Stimulated activated naive CD4-positive, alpha-beta T cell treated with Interleukin-2 at 50 U/mL for 16 hours (primary cell): ENCODE results near the gene SLC35F1.

ENCODE experiments used
- DNase-seq: peaks from one replicate; lab custom pipeline; 2025; lab: John Stamatoyannopoulos, UW

Gene SLC35F1

DNA sequence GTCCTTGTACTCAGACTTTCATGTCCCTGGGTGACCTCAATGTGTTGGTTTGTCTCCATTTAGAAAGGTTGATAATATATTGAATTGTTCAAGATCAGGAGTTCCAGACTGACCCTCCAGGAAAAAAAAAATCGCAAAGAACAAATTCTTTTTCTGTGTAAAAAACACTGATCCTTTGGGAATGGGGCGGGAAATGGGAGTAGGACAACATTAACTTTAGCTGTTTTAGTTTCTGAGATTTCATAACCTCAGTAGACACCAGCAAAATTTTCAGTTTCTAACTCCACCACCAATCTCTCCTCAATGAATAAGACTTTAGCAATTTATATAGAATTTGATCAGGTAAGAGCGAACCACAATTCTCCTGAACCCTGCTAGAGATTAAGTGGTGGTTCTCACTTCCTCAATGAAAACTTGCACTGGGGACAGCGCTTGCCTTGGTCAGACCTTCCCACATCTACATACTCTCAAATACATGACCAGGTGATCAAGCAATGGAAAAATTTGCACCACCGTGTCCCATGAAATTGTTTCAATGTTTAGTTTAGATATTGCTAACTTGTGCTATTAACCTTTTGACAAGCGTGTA is 409.8 kb downstream of the SLC35F1 start:
- DNase-seq = no peak

DNA sequence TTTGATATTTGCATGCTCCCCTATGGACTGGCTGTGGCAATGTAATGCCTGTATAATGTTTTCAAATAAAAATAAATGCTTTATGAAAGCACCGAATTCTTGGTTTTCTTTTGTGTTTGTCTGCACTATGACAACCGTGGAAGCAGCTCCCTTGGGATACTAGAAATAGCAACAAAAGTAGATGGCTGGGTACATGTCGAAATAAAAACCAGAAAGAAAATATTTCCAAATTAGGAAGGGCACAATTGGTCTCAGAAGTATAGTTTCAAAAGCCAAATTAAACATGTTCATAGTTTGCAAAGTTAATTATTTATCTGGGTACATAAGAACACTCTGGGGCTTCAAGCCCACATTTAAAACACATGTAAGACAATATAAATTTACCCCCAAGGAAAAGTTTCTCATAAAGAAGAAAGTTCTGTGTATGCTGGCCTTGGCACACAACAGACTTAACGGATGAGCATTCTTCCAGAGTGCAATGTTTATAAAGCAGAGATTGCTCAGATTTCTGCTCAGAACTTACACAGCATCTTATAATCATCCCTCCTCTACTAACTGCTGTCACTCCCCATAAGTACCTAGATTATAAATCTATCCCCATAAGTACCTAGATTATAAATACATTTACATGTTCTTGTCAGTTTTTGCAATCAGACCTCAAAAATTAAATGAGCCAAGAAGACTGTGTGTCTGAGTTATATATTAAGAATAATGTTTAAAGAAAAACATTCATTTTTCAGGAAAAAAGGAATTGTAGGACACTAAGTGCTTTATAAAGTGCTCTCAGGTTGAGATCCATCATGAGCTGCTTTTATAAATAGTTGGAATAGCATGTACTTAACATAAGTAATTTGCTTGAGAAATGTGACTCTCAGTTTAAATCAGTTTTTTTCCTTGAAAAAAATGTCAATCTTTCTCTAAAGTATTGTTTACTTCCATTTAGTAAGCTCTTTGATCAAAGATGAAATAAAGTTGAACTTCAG is 410.8 kb downstream of the SLC35F1 start:
- DNase-seq = no peak

DNA sequence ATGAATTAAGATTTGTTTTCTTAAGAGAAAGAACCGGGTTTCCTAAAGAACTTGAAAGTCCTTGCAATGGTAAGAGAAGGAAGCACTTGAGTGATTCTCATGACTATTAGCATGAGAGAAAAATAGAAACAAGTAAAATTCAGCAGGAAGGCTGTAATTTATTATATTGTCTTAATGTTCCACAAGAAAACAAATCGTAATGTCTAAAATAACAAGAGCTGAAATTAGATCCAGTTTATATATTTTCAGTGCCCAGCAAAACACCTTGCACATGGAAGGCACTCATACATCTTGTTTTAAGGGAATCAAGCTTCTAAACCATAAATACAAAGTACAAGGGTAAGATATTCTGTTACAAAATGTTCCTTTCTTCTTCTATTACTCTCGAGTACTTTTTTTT is 411.6 kb downstream of the SLC35F1 start:
- no peak for DNase-seq

DNA sequence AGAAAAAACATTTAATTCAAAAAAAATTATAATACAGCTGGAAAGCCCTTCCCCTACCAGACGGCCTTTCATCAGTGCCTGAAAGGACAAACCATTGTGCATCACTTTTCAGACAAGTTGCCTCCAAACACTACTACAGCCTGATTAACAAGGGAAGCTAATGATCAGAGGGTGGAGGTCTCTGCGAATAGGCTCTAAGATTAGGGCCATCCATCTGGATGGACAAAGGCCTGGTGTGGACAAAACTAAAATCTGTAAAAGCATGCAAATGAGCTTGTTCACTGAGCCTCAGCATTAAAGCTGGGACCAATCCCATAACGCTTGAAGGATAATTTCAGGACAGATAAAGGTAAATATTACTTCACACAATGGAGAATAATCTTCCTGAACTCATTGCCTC is 412.4 kb downstream of the SLC35F1 start:
- DNase-seq = no peak

GRCh38 chr6:118319894-118320649 is 413.0 kb downstream of the SLC35F1 start:
- no peak for DNase-seq

DNA sequence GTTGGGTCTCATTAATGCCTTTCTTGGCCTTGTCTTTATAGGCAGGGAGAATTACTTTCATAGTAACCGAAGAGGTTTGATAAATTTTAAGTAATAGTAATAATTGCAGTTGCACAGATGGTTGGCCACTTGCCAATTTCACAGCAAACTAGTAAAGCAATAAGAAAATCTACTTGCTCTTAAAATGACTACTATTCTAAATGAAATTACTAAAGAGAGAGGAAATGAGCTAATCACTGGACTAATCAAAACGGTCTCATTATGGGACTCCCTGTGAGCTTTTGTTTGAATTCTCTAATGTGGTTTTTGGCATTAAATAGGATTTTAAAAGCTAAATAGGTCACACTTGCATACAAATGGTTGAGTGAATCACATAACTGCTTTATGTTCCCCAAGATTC is 413.6 kb downstream of the SLC35F1 start:
- no peak for DNase-seq

DNA sequence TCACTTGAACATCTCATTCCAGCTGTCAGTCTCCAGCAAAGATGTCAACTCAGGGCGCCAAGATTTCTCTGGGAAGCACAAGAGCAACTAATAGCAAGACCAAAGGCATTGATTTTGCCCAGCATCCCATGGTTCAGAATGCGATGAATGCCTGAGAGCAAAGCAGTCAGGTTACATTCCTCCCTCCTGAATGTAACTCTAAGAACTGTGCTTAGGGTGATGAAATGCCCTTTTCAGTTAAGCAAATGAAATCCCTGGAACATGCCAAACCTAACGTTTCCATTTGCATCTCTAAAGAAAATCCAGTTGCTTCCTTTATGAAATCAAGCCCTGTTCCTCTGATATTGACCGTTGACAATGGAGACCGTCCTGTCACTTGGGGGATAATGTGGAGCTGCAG is 417.1 kb downstream of the SLC35F1 start:
- DNase-seq = no peak

GRCh38 chr6:118325220-118325860 is 418.3 kb downstream of the SLC35F1 start:
- DNase-seq = no peak

DNA sequence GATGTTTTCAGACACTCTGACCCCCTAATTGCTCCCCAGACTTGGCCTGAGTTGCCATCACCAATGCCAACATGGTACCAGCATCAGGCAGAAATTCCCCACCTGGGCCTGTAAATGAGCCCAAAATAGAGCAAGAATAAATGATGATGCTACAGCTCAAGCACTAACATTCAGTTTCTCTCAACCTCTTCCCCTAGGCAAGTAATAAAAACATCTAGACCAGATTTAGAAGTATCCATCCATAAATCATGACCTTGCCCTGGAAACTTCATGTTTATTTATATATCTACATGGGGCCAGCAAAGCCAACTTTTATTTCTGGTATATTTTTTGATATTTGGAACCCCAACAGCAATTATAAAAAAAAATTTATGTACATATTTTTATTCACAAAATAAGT is 419.6 kb downstream of the SLC35F1 start:
- no peak for DNase-seq

- no peak for DNase-seq
Observed at GRCh38 chr6:118327237-118327636, 420.2 kb downstream of the SLC35F1 start.

GRCh38 chr6:118333772-118334171 is 426.7 kb downstream of the SLC35F1 start:
- no peak for DNase-seq

GRCh38 chr6:118334634-118335033 is 427.6 kb downstream of the SLC35F1 start:
- no peak for DNase-seq

GRCh38 chr6:118335325-118335816 is 428.3 kb downstream of the SLC35F1 start:
- DNase-seq = no peak

DNA sequence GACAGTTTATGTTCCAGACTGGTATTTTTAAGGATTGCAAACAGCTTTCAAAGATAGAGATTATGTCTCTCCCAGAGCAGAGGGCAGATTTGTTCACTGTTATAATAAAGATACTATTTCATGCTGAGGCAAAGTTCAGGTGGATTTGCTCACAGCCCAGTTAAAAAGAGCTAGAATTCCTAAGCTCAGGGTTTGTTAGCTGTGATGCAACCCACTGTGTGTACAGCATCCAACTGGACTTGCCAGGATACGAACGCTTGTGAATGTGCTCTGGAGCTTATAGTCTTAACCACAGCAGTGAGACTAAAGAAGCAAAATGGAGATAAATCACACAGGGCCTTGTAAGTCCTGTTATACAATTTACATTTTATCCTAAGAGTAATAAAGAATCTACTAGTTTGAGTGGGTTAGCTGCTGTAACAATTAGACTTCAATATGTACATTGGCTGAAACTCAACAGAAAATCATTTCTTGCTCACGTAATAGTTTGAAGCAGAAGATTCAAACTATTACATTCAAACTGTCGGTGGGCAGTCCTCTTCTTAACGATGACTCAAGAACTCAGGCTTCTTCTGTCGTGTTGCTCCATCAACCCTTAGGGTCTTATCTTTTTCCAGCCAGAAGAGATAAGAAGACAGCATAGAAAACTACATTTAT is 437.1 kb downstream of the SLC35F1 start:
- DNase-seq = no peak

DNA sequence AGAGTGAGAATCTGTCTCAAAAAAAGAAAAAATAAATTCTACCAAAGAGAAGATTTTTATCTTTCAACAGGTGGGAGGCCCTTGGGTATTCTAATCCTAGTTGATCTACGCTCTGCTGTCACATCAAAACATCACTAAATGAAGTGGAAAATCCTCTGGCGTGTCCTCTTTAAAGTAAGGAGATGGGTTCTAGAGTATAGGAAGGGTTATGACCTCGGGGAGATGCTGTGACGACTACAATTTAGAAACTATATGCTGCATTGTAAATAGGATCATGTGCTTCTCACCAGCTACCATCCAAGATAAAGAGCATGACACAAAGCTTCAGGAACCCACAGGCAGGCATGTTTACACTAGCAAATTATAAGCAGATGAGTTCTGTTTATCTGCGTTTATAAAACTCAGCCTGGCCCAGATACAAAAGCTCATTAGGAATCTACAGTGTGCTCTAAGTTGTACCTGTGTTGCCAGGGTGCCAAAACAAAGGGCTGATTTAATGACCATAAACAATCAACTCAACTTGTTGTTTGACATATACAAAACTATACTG is 443.9 kb downstream of the SLC35F1 start:
- DNase-seq = no peak

DNA sequence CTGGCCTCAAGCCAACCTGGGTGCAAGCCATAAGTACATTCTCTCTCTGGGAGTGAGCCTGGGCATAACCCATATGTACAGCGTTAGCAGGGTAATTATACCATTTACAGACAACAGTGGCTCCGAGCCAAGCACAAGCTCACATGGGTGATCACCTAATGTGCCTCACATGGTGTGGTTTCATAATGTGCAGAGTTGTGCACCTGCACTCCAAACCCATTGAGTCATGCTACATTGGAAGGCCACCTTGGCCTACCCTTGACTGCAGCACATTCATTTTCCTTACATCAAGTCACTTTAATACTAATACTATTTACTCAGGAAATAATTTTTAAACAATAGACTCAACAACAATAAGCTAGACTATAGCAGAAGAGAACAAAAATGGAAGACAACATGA is 446.5 kb downstream of the SLC35F1 start:
- DNase-seq = no peak

- no peak for DNase-seq
Observed at GRCh38 chr6:118354641-118355040, 447.6 kb downstream of the SLC35F1 start.

DNA sequence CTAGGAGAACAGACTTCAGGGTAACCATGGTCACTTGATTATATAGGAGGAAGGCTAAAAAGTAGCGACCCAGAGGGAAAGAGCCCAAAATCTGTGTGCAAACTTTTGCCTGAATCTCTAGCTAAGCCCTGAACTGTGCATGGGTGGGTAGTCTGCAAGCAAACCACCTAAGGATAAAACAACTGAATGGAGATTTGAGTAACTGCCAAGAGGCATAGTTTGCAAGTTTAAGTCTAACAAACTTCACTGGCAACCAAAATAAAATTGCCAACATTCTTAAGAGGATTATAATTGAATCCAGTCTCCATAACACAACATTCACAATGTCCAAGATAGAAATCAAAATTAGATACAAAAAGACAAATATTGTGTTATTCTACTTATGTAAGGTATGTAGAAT is 449.0 kb downstream of the SLC35F1 start:
- DNase-seq = no peak

DNA sequence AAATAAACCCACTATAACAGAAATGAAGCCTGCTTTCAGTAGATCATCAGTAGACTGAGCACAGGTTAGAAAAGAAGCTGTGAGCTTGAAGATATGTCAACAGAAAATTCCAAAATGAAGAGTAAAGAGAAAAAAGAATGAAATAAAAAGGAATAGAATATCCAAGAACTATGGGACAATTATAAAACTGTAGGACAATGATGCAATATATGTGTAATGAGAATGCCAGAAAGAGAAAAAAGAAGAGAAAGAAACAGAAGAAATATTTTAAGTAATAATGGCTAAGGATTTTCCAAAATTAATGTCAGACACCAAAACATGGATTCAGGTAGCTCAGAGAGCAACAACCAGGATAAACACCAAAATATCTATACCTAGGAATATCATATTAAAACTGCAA is 449.6 kb downstream of the SLC35F1 start:
- no peak for DNase-seq
